Measurements from ENCODE around the gene SLC41A3.

DNA sequence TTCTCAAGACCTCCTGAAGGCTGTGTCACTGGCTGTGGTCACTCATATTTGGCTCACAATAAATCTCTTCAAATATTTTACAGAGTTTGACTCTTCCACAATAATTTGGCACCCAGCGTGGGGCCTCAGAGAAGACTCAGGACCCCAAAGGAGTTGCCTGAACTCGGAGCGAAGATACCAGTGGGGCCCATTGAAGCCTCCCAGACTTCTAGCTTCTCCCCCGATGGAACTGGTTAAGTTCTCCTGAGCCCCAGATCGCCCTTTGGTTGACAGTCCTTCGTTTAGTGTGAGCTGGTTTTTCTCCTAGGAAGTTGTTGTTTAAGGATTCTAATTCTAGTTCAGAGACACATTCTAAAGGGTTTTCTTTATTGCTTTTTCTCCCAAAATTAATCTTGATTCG lies 1.4 kb upstream of the SLC41A3 start:
- no peak for TF ChIP-seq EP300 (IDR thresholded peaks at IDR 0.05)
- TF ChIP-seq, protein P1, sequence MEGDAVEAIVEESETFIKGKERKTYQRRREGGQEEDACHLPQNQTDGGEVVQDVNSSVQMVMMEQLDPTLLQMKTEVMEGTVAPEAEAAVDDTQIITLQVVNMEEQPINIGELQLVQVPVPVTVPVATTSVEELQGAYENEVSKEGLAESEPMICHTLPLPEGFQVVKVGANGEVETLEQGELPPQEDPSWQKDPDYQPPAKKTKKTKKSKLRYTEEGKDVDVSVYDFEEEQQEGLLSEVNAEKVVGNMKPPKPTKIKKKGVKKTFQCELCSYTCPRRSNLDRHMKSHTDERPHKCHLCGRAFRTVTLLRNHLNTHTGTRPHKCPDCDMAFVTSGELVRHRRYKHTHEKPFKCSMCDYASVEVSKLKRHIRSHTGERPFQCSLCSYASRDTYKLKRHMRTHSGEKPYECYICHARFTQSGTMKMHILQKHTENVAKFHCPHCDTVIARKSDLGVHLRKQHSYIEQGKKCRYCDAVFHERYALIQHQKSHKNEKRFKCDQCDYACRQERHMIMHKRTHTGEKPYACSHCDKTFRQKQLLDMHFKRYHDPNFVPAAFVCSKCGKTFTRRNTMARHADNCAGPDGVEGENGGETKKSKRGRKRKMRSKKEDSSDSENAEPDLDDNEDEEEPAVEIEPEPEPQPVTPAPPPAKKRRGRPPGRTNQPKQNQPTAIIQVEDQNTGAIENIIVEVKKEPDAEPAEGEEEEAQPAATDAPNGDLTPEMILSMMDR (IDR thresholded peaks at IDR 0.05), result no peak
- no peak for TF ChIP-seq POLR2A (IDR thresholded peaks at IDR 0.05)
- no peak for TF ChIP-seq POLR2AphosphoS5 (IDR thresholded peaks at IDR 0.05)

Data from gastroesophageal sphincter (tissue), 3 donors.